Measurements from ENCODE around the gene FRS2.

The FRS2 gene

DNA sequence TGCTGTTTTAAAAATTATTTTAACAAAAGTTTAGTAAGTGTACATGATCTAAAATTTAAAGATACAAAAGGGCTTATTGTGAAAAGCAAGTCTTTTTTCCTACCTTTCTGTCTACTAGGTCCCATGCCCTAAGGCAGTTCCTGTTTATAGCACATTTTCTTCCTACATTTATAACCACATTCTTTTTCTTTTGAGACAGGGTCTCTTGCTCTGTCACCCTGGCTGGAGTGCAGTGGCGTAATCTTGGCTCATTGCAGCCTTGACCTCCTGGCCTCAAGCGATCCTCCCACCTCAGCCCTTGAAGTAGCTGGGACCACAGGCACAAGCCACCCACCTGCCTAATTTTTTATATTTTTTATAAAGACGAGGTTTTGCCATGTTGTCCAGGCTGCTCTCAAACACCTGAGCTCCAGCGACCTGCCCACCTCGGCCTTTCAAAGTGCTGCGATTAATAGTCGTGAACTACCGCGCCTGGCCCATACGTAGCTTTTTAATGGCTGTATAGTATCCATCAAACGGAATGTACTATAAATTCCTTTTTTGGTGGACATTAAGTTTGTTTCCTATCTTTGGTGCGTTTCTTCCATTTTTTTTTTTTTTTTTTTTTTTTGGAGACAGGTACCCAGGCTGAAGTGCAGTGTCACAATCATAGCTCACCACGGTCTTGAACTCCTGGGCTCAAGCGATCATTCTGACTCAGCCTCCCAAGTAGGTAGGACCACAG is 20.9 kb downstream of the FRS2 start:
- FAIRE-seq (no peak), DNase-seq (ENCODE audit: insufficient read length, low spot score) (no peak)
- TF ChIP-seq POLR2AphosphoS5 (IDR thresholded peaks at IDR 0.05; ENCODE audit: low read depth, low read length) = no peak
- TF ChIP-seq POU2F2 (IDR thresholded peaks at IDR 0.05; ENCODE audit: low read depth, low read length) = no peak
- TF ChIP-seq POLR2A (IDR thresholded peaks at IDR 0.05; ENCODE audit: low read depth, low read length) = no peak

GRCh38 chr12:69492739-69493138 is 22.6 kb downstream of the FRS2 start:
- FAIRE-seq (no peak), DNase-seq (ENCODE audit: insufficient read length, low spot score) (no peak)
- TF ChIP-seq TAF1 (IDR thresholded peaks at IDR 0.05; ENCODE audit: low read depth, low read length) (no peak), SPI1 (IDR thresholded peaks at IDR 0.05; ENCODE audit: low read depth, low read length) (no peak), PAX5 (IDR thresholded peaks at IDR 0.05; ENCODE audit: insufficient read depth, low read length, severe bottlenecking) (no peak), POLR2A (IDR thresholded peaks at IDR 0.05; ENCODE audit: low read depth, low read length) (no peak)

DNA sequence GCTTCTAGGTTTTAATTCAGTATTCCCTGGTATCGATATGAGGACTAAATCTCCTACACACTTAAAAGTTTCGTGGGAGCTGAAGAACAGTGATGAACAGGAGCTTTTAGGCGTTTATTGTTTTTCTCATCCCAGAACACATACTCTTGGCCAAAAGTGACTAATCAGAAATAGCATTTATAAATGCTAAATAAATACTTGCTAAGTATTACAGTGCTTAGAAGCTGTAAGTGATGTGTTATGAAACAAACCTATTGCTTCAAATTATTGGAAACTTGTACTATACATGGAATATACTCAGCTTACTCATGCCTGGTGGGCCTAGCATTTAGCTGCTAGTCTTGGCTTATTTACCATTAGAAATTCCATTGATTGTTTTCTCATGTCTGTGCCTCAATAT is 24.9 kb downstream of the FRS2 start:
- TF ChIP-seq POLR2AphosphoS5 (IDR thresholded peaks at IDR 0.05; ENCODE audit: low read depth, low read length) = no peak
- TF ChIP-seq POU2F2 (IDR thresholded peaks at IDR 0.05; ENCODE audit: low read depth, low read length) = no peak
- no peak for TF ChIP-seq SPI1 (IDR thresholded peaks at IDR 0.05; ENCODE audit: low read depth, low read length)
- TF ChIP-seq TAF1 (IDR thresholded peaks at IDR 0.05; ENCODE audit: low read depth, low read length) = no peak
- TF ChIP-seq POLR2A (IDR thresholded peaks at IDR 0.05; ENCODE audit: low read depth, low read length) = no peak
- TF ChIP-seq PAX5 (IDR thresholded peaks at IDR 0.05; ENCODE audit: insufficient read depth, low read length, severe bottlenecking) = no peak
- FAIRE-seq (no peak), DNase-seq (ENCODE audit: insufficient read length, low spot score) (no peak)

DNA sequence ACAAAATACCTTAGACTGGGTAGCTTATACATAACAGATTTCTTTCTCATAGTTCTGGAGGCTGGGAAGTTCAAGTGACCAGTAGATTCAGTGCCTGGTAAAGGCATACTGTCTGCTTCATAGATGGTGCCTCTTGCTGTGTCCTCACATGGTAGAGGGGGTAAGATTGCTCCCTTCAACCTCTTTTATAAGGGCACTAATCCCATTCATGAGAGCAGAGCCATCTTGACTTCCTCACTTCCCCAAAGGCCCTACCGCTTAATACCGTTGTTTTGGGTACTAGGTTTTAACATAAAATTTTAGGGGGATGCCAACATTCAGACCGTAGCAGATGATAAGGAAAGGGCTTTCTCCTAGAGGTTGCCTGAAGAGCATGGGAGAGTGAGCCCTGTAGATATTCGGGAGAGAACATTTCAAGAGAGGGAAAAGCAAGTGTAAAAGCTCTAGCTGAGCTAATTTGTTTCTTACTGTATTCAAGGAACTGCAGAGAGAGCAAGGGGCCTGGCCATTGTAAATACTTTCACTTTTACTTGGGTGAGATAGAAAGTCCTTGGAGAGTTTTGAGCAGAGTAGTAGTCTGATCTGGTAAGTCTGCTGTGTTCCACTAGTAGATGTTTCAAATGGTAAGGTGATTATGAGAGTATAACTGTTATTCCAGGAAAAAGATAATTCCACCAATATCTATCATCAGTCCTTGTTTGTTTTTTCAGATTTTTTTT is 27.3 kb downstream of the FRS2 start:
- DNase-seq (ENCODE audit: insufficient read length, low spot score) (peak; percentile 18), FAIRE-seq (peak; percentile 13)
- no peak for TF ChIP-seq TAF1 (IDR thresholded peaks at IDR 0.05; ENCODE audit: low read depth, low read length)
- TF ChIP-seq POLR2A (IDR thresholded peaks at IDR 0.05; ENCODE audit: low read depth, low read length) = no peak
- TF ChIP-seq POLR2AphosphoS5 (IDR thresholded peaks at IDR 0.05; ENCODE audit: low read depth, low read length) = no peak
- peak; percentile 72 for TF ChIP-seq SPI1 (IDR thresholded peaks at IDR 0.05; ENCODE audit: low read depth, low read length)

GRCh38 chr12:69500631-69501030 is 30.4 kb downstream of the FRS2 start:
- no peak for TF ChIP-seq PAX5 (IDR thresholded peaks at IDR 0.05; ENCODE audit: insufficient read depth, low read length, severe bottlenecking)
- TF ChIP-seq POLR2A (IDR thresholded peaks at IDR 0.05; ENCODE audit: low read depth, low read length) = no peak
- TF ChIP-seq SPI1 (IDR thresholded peaks at IDR 0.05; ENCODE audit: low read depth, low read length) = no peak
- TF ChIP-seq TAF1 (IDR thresholded peaks at IDR 0.05; ENCODE audit: low read depth, low read length) = no peak
- TF ChIP-seq POU2F2 (IDR thresholded peaks at IDR 0.05; ENCODE audit: low read depth, low read length) = no peak
- no peak for TF ChIP-seq POLR2AphosphoS5 (IDR thresholded peaks at IDR 0.05; ENCODE audit: low read depth, low read length)
- no peak for DNase-seq (ENCODE audit: insufficient read length, low spot score)
- FAIRE-seq = no peak

DNA sequence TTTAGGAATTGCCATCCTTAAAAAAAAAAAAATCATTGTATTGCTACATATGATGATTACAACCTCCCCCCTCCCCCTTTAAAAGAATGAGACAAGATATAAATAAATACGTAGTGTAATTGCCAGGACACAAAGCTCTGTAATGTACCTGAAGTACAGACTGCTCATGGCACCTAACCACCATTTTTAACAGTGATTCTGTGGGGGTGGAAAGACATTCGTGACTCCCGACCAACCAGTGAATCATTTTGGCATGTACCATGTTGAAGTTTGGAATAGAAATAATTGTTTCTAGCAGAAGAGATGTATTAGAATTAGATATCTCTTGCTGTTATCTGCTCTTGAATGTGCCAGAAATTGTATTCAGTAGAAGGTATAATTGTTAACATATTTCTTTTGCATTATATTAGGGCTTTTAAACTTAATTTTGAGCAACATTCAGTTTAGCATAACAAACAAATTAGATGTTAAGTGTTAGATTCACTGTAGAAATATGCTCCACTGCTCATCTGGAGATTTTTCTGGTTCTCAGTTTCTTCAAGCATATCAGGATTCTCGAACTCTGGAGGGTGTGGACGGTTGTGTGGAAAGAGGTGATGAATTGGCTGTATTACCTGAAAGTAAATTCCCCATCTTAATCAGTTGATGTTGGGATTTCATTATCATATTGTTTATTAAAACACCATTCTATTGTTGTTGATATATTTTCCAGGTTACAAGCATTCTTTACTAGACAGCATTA is 31.1 kb downstream of the FRS2 start:
- DNase-seq (ENCODE audit: insufficient read length, low spot score) = no peak
- no peak for TF ChIP-seq POLR2AphosphoS5 (IDR thresholded peaks at IDR 0.05; ENCODE audit: low read depth, low read length)
- TF ChIP-seq TAF1 (IDR thresholded peaks at IDR 0.05; ENCODE audit: low read depth, low read length) = no peak
- no peak for TF ChIP-seq POLR2A (IDR thresholded peaks at IDR 0.05; ENCODE audit: low read depth, low read length)
- FAIRE-seq = peak; percentile 16

DNA sequence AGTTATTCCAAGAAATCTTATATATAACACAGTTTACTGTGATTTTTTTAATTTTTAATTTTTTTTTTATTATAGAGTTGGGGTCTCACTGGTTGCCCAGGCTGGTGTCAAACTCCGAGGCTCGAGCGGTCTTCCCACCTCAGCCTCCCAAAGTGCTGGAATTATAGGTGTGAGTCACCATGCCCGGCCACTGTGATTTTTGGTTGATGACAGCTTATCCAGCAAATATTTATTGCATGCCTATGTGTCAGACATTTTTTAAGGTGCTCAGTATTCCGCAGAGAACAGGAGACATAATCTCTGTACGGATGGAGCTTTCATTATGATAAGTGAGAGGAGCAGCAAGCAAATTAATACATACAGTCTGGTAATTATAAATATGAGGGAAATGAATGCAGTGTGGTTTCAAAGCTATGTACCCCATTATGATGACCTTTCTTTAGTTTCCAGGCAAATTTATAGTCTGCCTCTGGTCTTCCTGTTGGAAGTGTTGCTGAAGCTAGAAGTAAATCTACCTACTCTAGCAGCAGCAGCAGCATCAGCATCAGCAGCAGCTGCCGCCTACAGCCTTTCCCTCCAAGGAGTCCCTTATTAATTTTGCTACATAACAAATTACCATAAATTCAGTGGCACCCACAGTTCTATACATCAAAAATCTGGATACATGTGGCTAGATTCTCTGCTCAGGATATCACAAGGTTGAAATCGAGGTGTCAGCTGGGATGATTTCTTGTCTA is 32.3 kb downstream of the FRS2 start:
- FAIRE-seq (no peak), DNase-seq (ENCODE audit: insufficient read length, low spot score) (no peak)
- no peak for TF ChIP-seq PAX5 (IDR thresholded peaks at IDR 0.05; ENCODE audit: insufficient read depth, low read length, severe bottlenecking)
- no peak for TF ChIP-seq TAF1 (IDR thresholded peaks at IDR 0.05; ENCODE audit: low read depth, low read length)
- TF ChIP-seq POLR2AphosphoS5 (IDR thresholded peaks at IDR 0.05; ENCODE audit: low read depth, low read length) = no peak
- TF ChIP-seq SPI1 (IDR thresholded peaks at IDR 0.05; ENCODE audit: low read depth, low read length) = no peak

GRCh38 chr12:69508091-69508490 is 37.9 kb downstream of the FRS2 start:
- TF ChIP-seq SPI1 (IDR thresholded peaks at IDR 0.05; ENCODE audit: low read depth, low read length) = no peak
- no peak for TF ChIP-seq POLR2A (IDR thresholded peaks at IDR 0.05; ENCODE audit: low read depth, low read length)
- TF ChIP-seq POU2F2 (IDR thresholded peaks at IDR 0.05; ENCODE audit: low read depth, low read length) = no peak
- TF ChIP-seq PAX5 (IDR thresholded peaks at IDR 0.05; ENCODE audit: insufficient read depth, low read length, severe bottlenecking) = no peak
- no peak for TF ChIP-seq TAF1 (IDR thresholded peaks at IDR 0.05; ENCODE audit: low read depth, low read length)
- no peak for TF ChIP-seq POLR2AphosphoS5 (IDR thresholded peaks at IDR 0.05; ENCODE audit: low read depth, low read length)
- FAIRE-seq = no peak
- no peak for DNase-seq (ENCODE audit: insufficient read length, low spot score)

DNA sequence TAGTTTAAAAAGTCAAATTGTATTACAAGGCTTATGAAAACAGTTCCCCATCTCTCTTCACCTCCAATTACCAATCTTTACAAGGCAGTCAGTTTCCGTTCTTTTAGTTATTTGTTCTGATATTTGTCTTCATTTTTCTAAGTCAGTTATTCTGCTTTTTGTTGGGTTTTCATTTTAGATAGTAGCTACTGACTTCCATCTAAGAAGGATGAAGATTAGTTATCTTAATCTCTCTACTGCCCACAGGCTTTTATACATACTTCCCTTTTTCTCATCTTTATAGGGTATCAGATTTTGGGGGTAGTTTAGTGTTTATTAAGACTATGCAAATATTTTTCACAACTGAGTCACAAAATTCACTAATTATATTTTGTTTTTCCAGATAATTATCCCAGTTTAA is 38.4 kb downstream of the FRS2 start:
- FAIRE-seq = no peak

More for the DNA sequence above, 38.4 kb downstream of the FRS2 start:
- TF ChIP-seq PAX5 (IDR thresholded peaks at IDR 0.05; ENCODE audit: insufficient read depth, low read length, severe bottlenecking) = no peak
- TF ChIP-seq POLR2AphosphoS5 (IDR thresholded peaks at IDR 0.05; ENCODE audit: low read depth, low read length) = no peak
- TF ChIP-seq TAF1 (IDR thresholded peaks at IDR 0.05; ENCODE audit: low read depth, low read length) = no peak
- no peak for TF ChIP-seq POU2F2 (IDR thresholded peaks at IDR 0.05; ENCODE audit: low read depth, low read length)
- TF ChIP-seq POLR2A (IDR thresholded peaks at IDR 0.05; ENCODE audit: low read depth, low read length) = no peak
- TF ChIP-seq SPI1 (IDR thresholded peaks at IDR 0.05; ENCODE audit: low read depth, low read length) = no peak
- no peak for DNase-seq (ENCODE audit: insufficient read length, low spot score)

Measured in GM12891 (cell line).